Esophagus squamous epithelium (tissue), 5 donors: ENCODE measurements around the gene SFRP5. TPM values are rescaled to one million over a fixed set of nuclear protein-coding genes. Genes with fewer than 3 reads are reported as not detected.

ENCODE experiments used
- DNase-seq: peaks from one replicate; lab custom pipeline; 2025; lab: John Stamatoyannopoulos, UW
- H3K27ac ChIP-seq, 4 donors: fragments of 200-600 bp; sonication (generic); one replicate each; pipeline ENCODE4 v1.5.1; 2016 to 2019; ENCODE audit warnings: mild to moderate bottlenecking in 1 of 4
- H3K27me3 ChIP-seq, 4 donors: fragments of 200-600 bp; sonication (generic); 1 replicate in 3 of 4; 2 replicates in 1 of 4; pipeline versions ENCODE4 v1.5.1 to v1.6.0; 2017 to 2021; ENCODE audit warnings: antibody characterized with exemption in 1 of 4
- H3K36me3 ChIP-seq, 3 donors: fragments of 200-600 bp; sonication (generic); one replicate each; pipeline ENCODE4 v1.5.1; 2016 to 2019
- H3K4me1 ChIP-seq, 3 donors: fragments of 200-600 bp; sonication (generic); one replicate each; pipeline ENCODE4 v1.5.1; 2017 to 2019
- H3K4me3 ChIP-seq, 4 donors: fragments of 200-600 bp; sonication (generic); 1 replicate in 3 of 4; 2 replicates in 1 of 4; pipeline ENCODE4 v1.5.1; 2016 to 2019; ENCODE audit warnings: mild to moderate bottlenecking in 2 of 4, moderate library complexity in 1 of 4
- H3K9me3 ChIP-seq, 3 donors: fragments of 200-600 bp; sonication (generic); one replicate each; pipeline ENCODE4 v1.5.1; 2016 to 2019
- CTCF ChIP-seq, 6 experiments: fragments of 450-650 bp in 4 of 6; fragments of 200-600 bp in 2 of 6; sonication (generic) in 2 of 6; IDR thresholded peaks; one replicate each; pipeline ENCODE4 v1.5.1; 2016 to 2019; ENCODE audit warnings: antibody characterized with exemption in 6 of 6, mild to moderate bottlenecking in 4 of 6, moderate library complexity in 4 of 6
- POLR2A ChIP-seq, 4 donors: fragments of 450-650 bp; IDR thresholded peaks; one replicate each; pipeline ENCODE4 v1.6.1; 2017; ENCODE audit warnings: antibody characterized with exemption in 4 of 4, mild to moderate bottlenecking in 4 of 4, moderate library complexity in 3 of 4
- WGBS, 2 donors: methylation state at CpG; one replicate each; pipeline ENCODE4 v1.1.5; 2018; 5-methylcytosine and 5-hydroxymethylcytosine counted together
- intact Hi-C: fragments of 100-400 bp; cut with DNase I; formaldehyde crosslinking; loops from one replicate; pipeline ENCODE4 v1.15.0; 2022
- total RNA-seq, 4 donors: library from RNA; depleted of rRNA; stranded (reverse); fragments of >200 nt; gene quantifications; one replicate each; pipeline ENCODE4 v1.1.0, GENCODE V29; 2016
- donor health status: DM: yes; HTN: yes; CAD: no.

The SFRP5 gene
- total RNA-seq, 4 donors from 2014 or later = 0.44 to 2.7 (median 0.70) TPM; not detected in 1

- Histone ChIP-seq H3K9me3 (no peaks in the 10 kb centered on the region), H3K27me3 (no peaks in the 10 kb centered on the region), H3K36me3 (peaks cover 18 to 100% (median 50%) of the 10 kb centered on the region in 3 donors), H3K27ac (no peak overlapping the region), H3K4me3 (no peak overlapping the region), H3K4me1 (peaks cover 0 to 5% (median 0%) of the 10 kb centered on the region in 3 donors)
- no peak for DNase-seq
- TF ChIP-seq POLR2A (IDR thresholded peaks at IDR 0.05) (no peak), CTCF (IDR thresholded peaks at IDR 0.05) (no peak)
- intact Hi-C loops = no loop called here
- 89 to 92% methylated on average over 9 to 10 of the region's 10 CpGs for WGBS, 2 donors
Observed at GRCh38 chr10:97748116-97748515, 23.7 kb downstream of the SFRP5 start.

GRCh38 chr10:97747573-97747972, 24.2 kb downstream of the SFRP5 start:
- Histone ChIP-seq H3K36me3 (peaks cover 13 to 100% (median 46%) of the 10 kb centered on the region in 3 donors), H3K9me3 (no peaks in the 10 kb centered on the region)

GRCh38 chr10:97744405-97745035, 27.3 kb downstream of the SFRP5 start:
- 87 to 93% methylated on average over 6 to 14 of the region's 15 CpGs for WGBS, 2 donors
- Histone ChIP-seq H3K4me3 (no peak overlapping the region), H3K27ac (no peak overlapping the region), H3K27me3 (no peaks in the 10 kb centered on the region), H3K9me3 (no peaks in the 10 kb centered on the region), H3K4me1 (peaks cover 0 to 24% (median 2%) of the 10 kb centered on the region in 3 donors), H3K36me3 (peaks cover 13 to 94% (median 23%) of the 10 kb centered on the region in 3 donors)
- no peak for DNase-seq
- intact Hi-C loops = no loop called here
- TF ChIP-seq POLR2A (IDR thresholded peaks at IDR 0.05) (no peak), CTCF (IDR thresholded peaks at IDR 0.05) (no peak)

More at GRCh38 chr10:97747573-97747972, 24.2 kb downstream of the SFRP5 start:
- TF ChIP-seq POLR2A (IDR thresholded peaks at IDR 0.05) = no peak
- TF ChIP-seq CTCF (IDR thresholded peaks at IDR 0.05) = no peak
- Histone ChIP-seq H3K27ac (no peak overlapping the region), H3K27me3 (no peaks in the 10 kb centered on the region), H3K4me1 (peaks cover 0 to 10% (median 0%) of the 10 kb centered on the region in 3 donors), H3K4me3 (no peak overlapping the region)
- intact Hi-C loops = no loop called here
- no peak for DNase-seq
- 86 to 100% methylated on average over 1 of the region's 1 CpG for WGBS, 2 donors

GRCh38 chr10:97743169-97743943, 28.4 kb downstream of the SFRP5 start:
- Histone ChIP-seq H3K4me3 (no peak overlapping the region), H3K27ac (no peak overlapping the region), H3K36me3 (peaks cover 8 to 92% (median 22%) of the 10 kb centered on the region in 3 donors), H3K4me1 (peaks cover 3 to 35% (median 6%) of the 10 kb centered on the region in 3 donors), H3K9me3 (no peaks in the 10 kb centered on the region), H3K27me3 (no peaks in the 10 kb centered on the region)
- TF ChIP-seq CTCF (IDR thresholded peaks at IDR 0.05) (no peak), POLR2A (IDR thresholded peaks at IDR 0.05) (no peak)
- 67 to 68% methylated on average over 8 to 9 of the region's 10 CpGs for WGBS, 2 donors
- no peak for DNase-seq
- intact Hi-C loops = no loop called here

- intact Hi-C loops = no loop called here
- Histone ChIP-seq H3K4me3 (no peak overlapping the region), H3K27ac (no peak overlapping the region), H3K27me3 (no peaks in the 10 kb centered on the region), H3K4me1 (peaks cover 9 to 52% (median 17%) of the 10 kb centered on the region in 3 donors), H3K9me3 (no peaks in the 10 kb centered on the region), H3K36me3 (peaks cover 0 to 65% (median 6%) of the 10 kb centered on the region in 3 donors)
- TF ChIP-seq CTCF (IDR thresholded peaks at IDR 0.05) = no peak
- TF ChIP-seq POLR2A (IDR thresholded peaks at IDR 0.05) = no peak
- 92% methylated on average over 2 of the region's 2 CpGs for WGBS, 2 donors
- no peak for DNase-seq
Observed at GRCh38 chr10:97740613-97741012, 31.2 kb downstream of the SFRP5 start.
